ENCODE data around the gene CPTP. TPM values are rescaled to one million over a fixed set of nuclear protein-coding genes. Genes with fewer than 3 reads are reported as not detected.

Gene CPTP
- total RNA-seq, 1 donor from 2014 or later = 50.2 TPM

- intact Hi-C loops (cut with DNase I) = loop anchor here (1.0 kb wide), 1 partner anchor 169 kb away; no protein-coding TSS in a partner anchor
- no peak for DNase-seq (ENCODE audit: low spot score)
Observed at GRCh38 chr1:1291548-1292441, 32.8 kb upstream of the CPTP start.

DNA sequence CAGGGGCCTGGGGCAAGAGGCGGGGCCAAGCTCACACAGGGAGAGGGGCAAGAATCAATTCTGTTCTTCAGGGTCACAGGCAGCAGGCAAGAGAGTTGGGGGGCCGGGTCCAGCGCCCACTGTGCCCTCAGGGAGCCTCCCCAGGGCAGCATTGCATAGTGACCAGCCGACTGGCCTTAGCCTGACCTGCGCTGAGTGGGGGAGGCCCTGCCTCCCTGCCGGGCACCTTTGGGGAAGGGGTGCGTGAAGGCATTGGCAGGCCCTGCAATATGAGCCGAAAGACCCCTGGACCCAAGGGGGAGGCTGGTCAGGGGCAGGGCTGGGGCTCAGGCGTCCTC lies 32.2 kb upstream of the CPTP start:
- DNase-seq (ENCODE audit: low spot score) = no peak
- intact Hi-C loops (cut with DNase I) = loop anchor here (1.0 kb wide), 1 partner anchor 170 kb away; no protein-coding TSS in a partner anchor

DNA sequence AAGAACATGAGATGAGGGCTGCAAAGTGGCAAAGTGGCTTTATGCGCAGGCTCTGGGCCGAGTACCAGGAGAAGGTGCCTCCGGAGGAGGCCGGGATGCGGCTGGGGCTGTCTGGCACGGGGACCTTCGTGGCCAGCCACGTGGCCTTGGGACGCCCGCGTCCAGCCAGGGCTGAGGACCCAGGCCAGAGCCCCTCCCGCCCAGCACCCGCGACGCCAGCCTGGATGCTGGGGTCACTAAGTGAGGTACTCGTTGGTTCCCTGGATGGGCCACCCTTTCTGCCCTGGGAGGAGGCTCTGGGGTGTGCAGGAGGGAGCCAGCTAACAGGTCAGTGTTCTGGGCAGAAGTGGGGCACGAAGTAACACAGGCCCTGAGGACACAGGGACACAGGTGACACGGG lies 31.8 kb upstream of the CPTP start:
- no peak for DNase-seq (ENCODE audit: low spot score)
- intact Hi-C loops (cut with DNase I) = loop anchor here (1.0 kb wide), 1 partner anchor 171 kb away; no protein-coding TSS in a partner anchor

- intact Hi-C loops (cut with DNase I) = no loop called here
- no peak for DNase-seq (ENCODE audit: low spot score)
Observed at GRCh38 chr1:1293263-1294249, 31.0 kb upstream of the CPTP start.

DNA sequence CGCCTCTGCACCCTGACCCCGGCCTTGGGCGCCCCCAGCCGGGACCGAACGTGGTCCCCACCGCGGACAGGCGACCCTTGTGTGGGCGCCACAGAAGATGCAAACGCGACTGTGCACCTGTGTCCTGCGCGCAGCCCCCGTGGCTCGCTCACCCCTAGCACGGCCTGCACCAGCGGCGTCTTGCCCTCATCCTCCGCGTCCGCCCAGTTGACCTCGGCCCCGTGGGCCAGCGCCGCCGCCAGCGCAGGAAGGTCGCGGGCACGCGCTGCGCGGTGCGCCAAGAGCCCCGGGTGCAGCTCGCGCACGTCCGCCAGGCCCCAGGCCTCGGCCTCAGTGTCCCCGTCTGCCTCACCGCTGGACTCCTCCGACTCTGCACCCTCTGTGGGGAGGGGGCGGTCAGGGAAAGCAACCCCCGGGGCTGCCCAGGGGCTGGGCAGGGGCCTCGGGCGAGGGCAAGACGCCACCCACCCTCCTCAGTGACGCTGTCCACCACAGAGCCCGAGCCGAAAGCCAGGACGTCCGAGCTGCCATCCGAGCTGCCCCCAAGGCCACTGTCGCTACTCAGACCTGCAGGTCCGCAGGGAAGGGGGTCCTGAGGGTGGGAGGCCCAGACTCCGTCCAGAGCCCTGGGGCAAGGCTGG lies 30.2 kb upstream of the CPTP start:
- DNase-seq (ENCODE audit: low spot score) = no peak
- intact Hi-C loops (cut with DNase I) = no loop called here

DNA sequence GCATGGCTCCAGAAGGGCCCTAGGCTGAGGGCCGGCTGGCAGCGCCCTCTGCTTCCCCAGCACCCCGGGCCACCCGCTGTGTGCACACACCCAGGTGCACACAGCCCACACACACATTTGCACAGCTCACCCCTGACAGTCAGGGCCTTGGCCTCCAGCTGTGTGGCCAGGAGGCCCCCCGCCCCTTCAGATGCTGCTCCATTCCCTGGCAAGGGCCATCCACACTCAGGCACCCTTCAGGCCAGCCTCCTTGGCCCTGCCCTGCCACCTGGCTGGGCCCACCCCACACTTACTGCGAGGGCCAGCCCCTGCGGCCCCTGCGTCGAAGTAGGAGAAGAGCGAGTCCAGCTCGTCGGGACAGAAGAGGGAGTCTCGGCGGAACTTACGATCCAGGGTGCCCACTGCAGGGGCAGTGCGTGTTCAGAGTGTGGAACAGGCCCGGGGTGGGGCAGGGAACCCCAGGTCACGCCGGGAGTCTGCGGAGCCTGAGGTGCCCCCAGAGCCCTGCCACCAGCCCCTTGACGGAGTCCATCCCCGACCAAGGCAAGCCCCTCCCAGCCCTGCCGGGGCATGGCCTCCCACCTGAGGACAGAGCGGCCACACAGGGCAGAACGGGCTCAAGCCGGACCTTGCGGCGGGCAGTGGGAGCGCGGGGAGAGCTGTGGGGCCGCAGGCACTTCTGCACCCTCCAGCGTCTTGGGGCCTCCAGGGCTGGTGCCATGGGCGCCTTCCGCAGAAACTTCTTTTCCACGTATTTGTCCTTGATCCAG lies 29.3 kb upstream of the CPTP start:
- no peak for DNase-seq (ENCODE audit: low spot score)
- intact Hi-C loops (cut with DNase I) = no loop called here

- intact Hi-C loops (cut with DNase I) = no loop called here
- DNase-seq (ENCODE audit: low spot score) = no peak
Observed at GRCh38 chr1:1296070-1297061, 28.2 kb upstream of the CPTP start.

DNA sequence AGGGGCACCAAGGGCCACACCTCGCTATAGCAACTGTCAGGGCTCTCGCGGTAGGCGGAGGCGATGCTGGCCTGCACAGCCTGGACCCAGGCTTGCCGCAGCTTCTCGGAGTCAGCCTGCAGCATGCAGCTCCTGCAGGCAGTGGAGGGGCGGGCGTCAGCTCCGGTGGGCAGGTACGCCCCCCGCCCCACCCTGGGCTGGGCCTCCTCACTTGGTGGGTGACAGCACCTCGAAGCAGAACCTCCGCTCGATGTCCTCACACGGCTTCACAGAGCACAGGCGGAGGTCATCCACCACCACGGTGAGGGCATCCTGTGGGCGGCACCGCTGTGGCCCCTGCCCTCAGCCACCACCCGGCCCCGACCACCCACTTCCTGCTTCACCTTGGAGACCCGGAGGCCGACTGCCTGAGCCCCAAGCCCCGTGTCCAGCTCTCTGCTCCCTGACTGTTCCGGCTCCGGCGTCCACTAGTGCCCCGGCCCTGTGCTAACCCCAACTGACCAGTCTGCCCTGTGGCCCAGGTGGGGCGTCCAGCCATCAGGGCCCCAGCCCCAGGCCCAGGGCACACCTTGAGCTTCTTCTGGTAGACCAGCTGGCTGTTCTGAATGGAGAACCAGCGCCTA lies 26.7 kb upstream of the CPTP start:
- no peak for DNase-seq (ENCODE audit: low spot score)
- intact Hi-C loops (cut with DNase I) = no loop called here

DNA sequence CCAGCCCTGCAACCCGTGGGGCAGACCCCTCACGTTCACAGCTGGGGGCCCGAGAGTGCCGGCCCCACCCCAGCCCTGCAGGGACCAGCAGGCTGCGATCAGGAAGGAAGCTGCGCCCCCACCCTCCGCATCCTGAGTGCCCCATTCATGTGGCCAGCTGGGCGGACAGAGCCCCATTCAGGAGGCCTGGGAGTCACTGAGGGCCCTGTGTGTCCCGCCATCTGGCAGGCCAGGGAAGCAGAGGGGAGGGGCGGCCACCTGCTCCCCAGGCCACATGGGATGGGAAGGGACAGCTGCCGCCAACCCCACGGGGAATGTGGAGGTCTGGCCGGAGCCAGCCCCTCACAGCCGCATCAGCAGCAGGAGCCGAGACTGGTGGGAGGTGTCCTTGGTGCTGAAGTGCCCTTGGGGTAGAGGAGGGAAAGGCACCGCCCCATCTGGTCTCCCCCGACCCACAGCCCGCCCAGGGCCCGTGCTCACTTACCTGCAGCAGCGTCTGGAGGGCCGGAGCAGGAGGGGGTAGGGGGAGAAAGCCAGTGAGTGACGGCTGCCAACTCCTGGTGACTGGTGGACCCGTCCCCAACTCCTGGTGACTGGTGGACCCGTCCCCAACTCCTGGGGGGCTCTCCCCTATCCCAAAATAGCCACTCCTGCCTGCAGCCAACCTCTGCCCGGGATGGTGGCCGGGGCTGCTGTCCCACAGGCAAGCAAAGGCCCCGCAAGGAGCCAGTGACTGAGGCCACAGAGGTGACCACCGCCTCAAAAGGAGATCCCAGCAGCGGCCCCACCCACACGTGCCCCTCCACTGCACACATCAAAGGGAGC lies 25.5 kb upstream of the CPTP start:
- no peak for DNase-seq (ENCODE audit: low spot score)
- intact Hi-C loops (cut with DNase I) = no loop called here

DNA sequence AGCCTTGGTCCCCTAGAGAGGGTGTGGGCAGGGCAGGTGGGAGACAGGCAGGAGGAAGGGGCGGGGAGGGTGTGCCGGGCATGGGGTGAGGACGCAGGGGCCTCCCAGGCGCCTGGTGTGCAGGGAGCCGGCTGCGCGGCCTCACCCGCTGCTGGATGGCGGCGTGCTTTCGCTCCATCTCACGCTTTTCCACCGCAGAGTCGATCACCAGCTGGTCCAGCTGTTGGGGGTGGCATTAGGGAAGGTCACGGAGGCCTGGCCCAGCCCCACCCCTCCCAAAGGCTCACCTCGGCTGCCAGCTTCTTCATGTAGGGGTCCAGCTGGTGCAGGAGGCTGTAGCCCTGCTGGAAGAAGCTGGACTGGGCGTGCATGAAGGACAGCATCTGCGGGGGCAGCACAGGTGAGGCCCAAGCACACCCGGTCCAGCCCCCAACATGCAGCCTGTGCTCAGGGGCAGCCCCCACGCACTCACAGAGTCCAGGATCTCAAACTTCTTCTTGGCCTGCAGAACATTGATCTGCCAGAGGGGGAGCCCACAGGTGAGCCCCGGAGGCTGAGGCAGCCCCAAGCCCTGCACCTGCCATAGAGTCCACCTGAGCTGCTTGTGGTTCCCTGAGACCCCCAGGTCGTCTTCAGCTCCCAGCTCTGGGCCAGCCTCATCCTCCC lies 24.8 kb upstream of the CPTP start:
- intact Hi-C loops (cut with DNase I) = no loop called here
- DNase-seq (ENCODE audit: low spot score) = no peak

GRCh38 chr1:1300352-1300739 lies 24.3 kb upstream of the CPTP start:
- intact Hi-C loops (cut with DNase I) = no loop called here
- DNase-seq (ENCODE audit: low spot score) = no peak

DNA sequence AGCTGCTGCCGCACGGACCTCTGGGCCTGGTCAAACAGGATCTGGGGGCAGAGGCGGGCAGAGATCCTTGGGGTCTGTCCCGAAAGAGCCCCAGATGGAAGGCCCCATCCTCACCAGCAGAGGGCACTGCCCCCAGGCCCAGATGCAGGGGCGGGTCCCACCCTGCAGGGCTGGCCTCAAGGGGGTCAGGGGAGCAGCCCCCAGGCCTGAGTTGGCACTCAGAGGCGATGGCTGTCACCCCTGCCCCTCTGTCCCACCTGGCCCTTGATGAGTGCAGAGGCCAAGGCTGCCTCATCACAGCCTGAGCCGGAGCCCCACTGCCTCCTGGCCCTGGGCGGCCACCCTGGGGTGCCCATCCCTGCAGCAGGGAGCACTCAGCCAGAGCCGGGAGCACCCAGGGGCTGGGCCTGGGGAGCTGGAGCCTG lies 22.6 kb upstream of the CPTP start:
- DNase-seq (ENCODE audit: low spot score) = no peak
- intact Hi-C loops (cut with DNase I) = no loop called here

GRCh38 chr1:1302951-1303509 lies 21.6 kb upstream of the CPTP start:
- no peak for DNase-seq (ENCODE audit: low spot score)
- intact Hi-C loops (cut with DNase I) = no loop called here

DNA sequence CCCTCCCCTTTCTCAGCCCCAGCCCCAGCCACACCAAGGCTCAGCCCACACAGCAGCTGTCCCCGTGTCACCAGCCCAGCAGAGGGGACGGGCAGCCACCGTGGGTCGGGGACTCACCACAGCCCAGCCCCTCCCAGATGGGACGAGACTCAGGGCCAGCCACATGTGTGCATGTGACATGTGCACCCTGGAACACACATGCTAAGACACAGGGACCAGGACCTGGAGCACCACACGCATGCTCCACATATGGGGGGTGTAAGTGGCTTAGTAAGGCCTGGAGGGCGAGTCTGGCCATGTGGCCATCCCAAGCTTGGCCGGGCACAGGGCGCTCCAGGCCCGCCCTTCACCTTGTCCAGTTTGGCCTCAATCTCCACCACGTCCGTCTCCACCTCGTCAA lies 20.9 kb upstream of the CPTP start:
- intact Hi-C loops (cut with DNase I) = no loop called here
- no peak for DNase-seq (ENCODE audit: low spot score)

- DNase-seq (ENCODE audit: low spot score) = peak; percentile 87
- intact Hi-C loops (cut with DNase I) = no loop called here
Observed at GRCh38 chr1:1304331-1305299, 20.0 kb upstream of the CPTP start.
